ENCODE data around the gene RBFOX2.

The RBFOX2 gene

GRCh38 chr22:35938226-35938625 lies 90.4 kb downstream of the RBFOX2 start:
- Histone ChIP-seq H3K79me2 (ENCODE audit: control insufficient read depth, insufficient read depth, low read length) (peaks cover 1% of the 10 kb centered on the region), H3K79me1 (ENCODE audit: low read length) (no peaks in the 10 kb centered on the region)

GRCh38 chr22:35930933-35931332 lies 97.7 kb downstream of the RBFOX2 start:
- Histone ChIP-seq H2BK15ac (replicated peaks; ENCODE audit: low read depth) (no peak overlapping the region), H3K27ac (ENCODE audit: low read depth, low read length) (no peak overlapping the region), H2BK120ac (ENCODE audit: low read depth, low read length) (no peak overlapping the region), H2AK5ac (ENCODE audit: low read length) (no peak overlapping the region), H3K9ac (ENCODE audit: low read length) (no peak overlapping the region), H3K23ac (ENCODE audit: low read length) (no peak overlapping the region), H3K27me3 (ENCODE audit: insufficient read depth, low read length, poor library complexity) (no peaks in the 10 kb centered on the region), H3K79me2 (ENCODE audit: control insufficient read depth, insufficient read depth, low read length) (no peaks in the 10 kb centered on the region), H3K36me3 (ENCODE audit: control insufficient read depth, insufficient read depth, low read length) (no peaks in the 10 kb centered on the region), H3K4me3 (ENCODE audit: low read length) (no peak overlapping the region), H4K8ac (ENCODE audit: low read depth, low read length) (no peak overlapping the region), H2BK5ac (ENCODE audit: low read length) (no peak overlapping the region), H3K18ac (ENCODE audit: low read length) (no peak overlapping the region), H3K4me1 (ENCODE audit: control insufficient read depth, low read depth, low read length) (no peaks in the 10 kb centered on the region), H3K79me1 (ENCODE audit: low read length) (no peaks in the 10 kb centered on the region), H3K56ac (ENCODE audit: low read length) (no peak overlapping the region), H4K5ac (ENCODE audit: low read length) (no peak overlapping the region), H3K4ac (ENCODE audit: low read depth, low read length) (no peak overlapping the region), H3K4me2 (ENCODE audit: low read length) (no peak overlapping the region)
- DNase-seq, result peak; percentile 78

More at GRCh38 chr22:35938226-35938625, 90.4 kb downstream of the RBFOX2 start:
- no peak overlapping the region for H3K18ac ChIP-seq (ENCODE audit: low read length)
- no CpG with 5 or more reads among the region's 1 CpG for WGBS (ENCODE audit: extremely low coverage, insufficient coverage, low lambda C conversion rate)
- no peak overlapping the region for H3K4me2 ChIP-seq (ENCODE audit: low read length)
- no peak overlapping the region for H4K8ac ChIP-seq (ENCODE audit: low read depth, low read length)
- H3K27ac ChIP-seq (ENCODE audit: low read depth, low read length), result no peak overlapping the region
- no peak overlapping the region for H2AK5ac ChIP-seq (ENCODE audit: low read length)
- no peak overlapping the region for H3K56ac ChIP-seq (ENCODE audit: low read length)
- no peak overlapping the region for H2BK15ac ChIP-seq (replicated peaks; ENCODE audit: low read depth)
- no peak overlapping the region for H2BK120ac ChIP-seq (ENCODE audit: low read depth, low read length)
- H2BK5ac ChIP-seq (ENCODE audit: low read length), result no peak overlapping the region
- H4K5ac ChIP-seq (ENCODE audit: low read length), result no peak overlapping the region
- no peaks in the 10 kb centered on the region for H3K4me1 ChIP-seq (ENCODE audit: control insufficient read depth, low read depth, low read length)
- no peak overlapping the region for H3K9ac ChIP-seq (ENCODE audit: low read length)
- no peaks in the 10 kb centered on the region for H3K36me3 ChIP-seq (ENCODE audit: control insufficient read depth, insufficient read depth, low read length)
- no peak overlapping the region for H3K4ac ChIP-seq (ENCODE audit: low read depth, low read length)
- no peak overlapping the region for H3K4me3 ChIP-seq (ENCODE audit: low read length)
- no peak for DNase-seq
- no peak overlapping the region for H3K23ac ChIP-seq (ENCODE audit: low read length)
- H3K27me3 ChIP-seq (ENCODE audit: insufficient read depth, low read length, poor library complexity), result no peaks in the 10 kb centered on the region

DNA sequence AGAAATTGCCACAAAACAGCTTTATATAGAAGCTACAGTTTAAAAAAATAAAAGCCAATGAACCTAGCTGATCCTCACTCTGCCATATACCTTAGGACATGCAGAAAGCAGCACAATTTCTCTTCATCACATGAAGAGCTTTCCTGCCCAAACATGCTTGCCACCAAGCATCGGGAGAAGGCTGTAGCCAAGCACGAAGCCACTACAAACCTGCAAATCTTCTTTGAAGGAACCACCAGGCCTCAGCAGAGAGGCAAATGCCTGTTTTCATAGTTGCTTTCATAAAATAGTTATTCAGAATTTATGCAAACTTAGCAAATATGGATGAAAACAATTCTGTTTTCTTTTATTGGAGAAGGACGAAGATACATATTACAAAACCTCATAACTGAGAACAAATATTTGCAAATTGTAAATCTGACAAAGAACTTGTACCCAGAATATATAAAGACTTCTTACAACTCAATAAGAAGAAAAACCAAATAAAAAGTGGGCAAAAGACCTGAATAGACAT lies 100.3 kb downstream of the RBFOX2 start:
- no peak overlapping the region for H3K4me2 ChIP-seq (ENCODE audit: low read length)
- no peaks in the 10 kb centered on the region for H3K4me1 ChIP-seq (ENCODE audit: control insufficient read depth, low read depth, low read length)
- H3K79me1 ChIP-seq (ENCODE audit: low read length), result peaks cover 4% of the 10 kb centered on the region
- H2BK120ac ChIP-seq (ENCODE audit: low read depth, low read length), result no peak overlapping the region
- no peak overlapping the region for H3K56ac ChIP-seq (ENCODE audit: low read length)
- H3K36me3 ChIP-seq (ENCODE audit: control insufficient read depth, insufficient read depth, low read length), result no peaks in the 10 kb centered on the region
- no peak overlapping the region for H3K9ac ChIP-seq (ENCODE audit: low read length)
- no CpG with 5 or more reads among the region's 3 CpGs for WGBS (ENCODE audit: extremely low coverage, insufficient coverage, low lambda C conversion rate)
- no peaks in the 10 kb centered on the region for H3K27me3 ChIP-seq (ENCODE audit: insufficient read depth, low read length, poor library complexity)
- H4K8ac ChIP-seq (ENCODE audit: low read depth, low read length), result no peak overlapping the region
- no peak overlapping the region for H3K23ac ChIP-seq (ENCODE audit: low read length)
- H2BK15ac ChIP-seq (replicated peaks; ENCODE audit: low read depth), result no peak overlapping the region
- no peak overlapping the region for H3K4me3 ChIP-seq (ENCODE audit: low read length)
- no peak overlapping the region for H3K4ac ChIP-seq (ENCODE audit: low read depth, low read length)
- no peak overlapping the region for H4K5ac ChIP-seq (ENCODE audit: low read length)
- H2AK5ac ChIP-seq (ENCODE audit: low read length), result no peak overlapping the region
- H3K18ac ChIP-seq (ENCODE audit: low read length), result no peak overlapping the region
- no peak overlapping the region for H2BK5ac ChIP-seq (ENCODE audit: low read length)
- H3K79me2 ChIP-seq (ENCODE audit: control insufficient read depth, insufficient read depth, low read length), result no peaks in the 10 kb centered on the region
- H3K27ac ChIP-seq (ENCODE audit: low read depth, low read length), result no peak overlapping the region
- no peak for DNase-seq

GRCh38 chr22:35923026-35923425 lies 105.6 kb downstream of the RBFOX2 start:
- Histone ChIP-seq H3K4me2 (ENCODE audit: low read length) (no peak overlapping the region), H3K27me3 (ENCODE audit: insufficient read depth, low read length, poor library complexity) (no peaks in the 10 kb centered on the region), H3K4ac (ENCODE audit: low read depth, low read length) (no peak overlapping the region), H3K79me2 (ENCODE audit: control insufficient read depth, insufficient read depth, low read length) (peaks cover 13% of the 10 kb centered on the region), H3K4me3 (ENCODE audit: low read length) (no peak overlapping the region), H3K56ac (ENCODE audit: low read length) (no peak overlapping the region), H4K8ac (ENCODE audit: low read depth, low read length) (no peak overlapping the region), H3K79me1 (ENCODE audit: low read length) (peaks cover 21% of the 10 kb centered on the region), H3K36me3 (ENCODE audit: control insufficient read depth, insufficient read depth, low read length) (no peaks in the 10 kb centered on the region), H4K5ac (ENCODE audit: low read length) (no peak overlapping the region), H3K18ac (ENCODE audit: low read length) (no peak overlapping the region), H3K27ac (ENCODE audit: low read depth, low read length) (no peak overlapping the region), H2AK5ac (ENCODE audit: low read length) (no peak overlapping the region), H2BK15ac (replicated peaks; ENCODE audit: low read depth) (no peak overlapping the region), H3K9ac (ENCODE audit: low read length) (no peak overlapping the region), H3K23ac (ENCODE audit: low read length) (no peak overlapping the region), H3K4me1 (ENCODE audit: control insufficient read depth, low read depth, low read length) (peaks cover 6% of the 10 kb centered on the region), H2BK120ac (ENCODE audit: low read depth, low read length) (no peak overlapping the region), H2BK5ac (ENCODE audit: low read length) (no peak overlapping the region)
- WGBS (ENCODE audit: extremely low coverage, insufficient coverage, low lambda C conversion rate), result no CpG with 5 or more reads among the region's 2 CpGs
- DNase-seq, result no peak

- Histone ChIP-seq H4K8ac (ENCODE audit: low read depth, low read length) (no peak overlapping the region), H2BK15ac (replicated peaks; ENCODE audit: low read depth) (no peak overlapping the region), H3K18ac (ENCODE audit: low read length) (no peak overlapping the region), H2AK5ac (ENCODE audit: low read length) (no peak overlapping the region), H3K79me1 (ENCODE audit: low read length) (peaks cover 30% of the 10 kb centered on the region), H3K4me3 (ENCODE audit: low read length) (no peak overlapping the region), H3K27me3 (ENCODE audit: insufficient read depth, low read length, poor library complexity) (no peaks in the 10 kb centered on the region), H3K4me2 (ENCODE audit: low read length) (no peak overlapping the region), H2BK120ac (ENCODE audit: low read depth, low read length) (no peak overlapping the region), H3K23ac (ENCODE audit: low read length) (no peak overlapping the region), H3K56ac (ENCODE audit: low read length) (no peak overlapping the region), H4K5ac (ENCODE audit: low read length) (no peak overlapping the region), H3K9ac (ENCODE audit: low read length) (no peak overlapping the region), H2BK5ac (ENCODE audit: low read length) (no peak overlapping the region), H3K4ac (ENCODE audit: low read depth, low read length) (no peak overlapping the region), H3K36me3 (ENCODE audit: control insufficient read depth, insufficient read depth, low read length) (no peaks in the 10 kb centered on the region), H3K79me2 (ENCODE audit: control insufficient read depth, insufficient read depth, low read length) (peaks cover 21% of the 10 kb centered on the region), H3K27ac (ENCODE audit: low read depth, low read length) (no peak overlapping the region), H3K4me1 (ENCODE audit: control insufficient read depth, low read depth, low read length) (peaks cover 6% of the 10 kb centered on the region)
- DNase-seq, result peak; percentile 92
Measured at GRCh38 chr22:35921777-35922176, 106.8 kb downstream of the RBFOX2 start.

GRCh38 chr22:35921044-35921443 lies 107.6 kb downstream of the RBFOX2 start:
- Histone ChIP-seq H3K4me3 (ENCODE audit: low read length) (no peak overlapping the region), H2BK120ac (ENCODE audit: low read depth, low read length) (no peak overlapping the region), H2BK5ac (ENCODE audit: low read length) (no peak overlapping the region), H3K23ac (ENCODE audit: low read length) (no peak overlapping the region), H3K4me1 (ENCODE audit: control insufficient read depth, low read depth, low read length) (peaks cover 6% of the 10 kb centered on the region), H3K36me3 (ENCODE audit: control insufficient read depth, insufficient read depth, low read length) (no peaks in the 10 kb centered on the region), H4K8ac (ENCODE audit: low read depth, low read length) (no peak overlapping the region), H3K27ac (ENCODE audit: low read depth, low read length) (no peak overlapping the region), H4K5ac (ENCODE audit: low read length) (no peak overlapping the region), H2BK15ac (replicated peaks; ENCODE audit: low read depth) (no peak overlapping the region), H3K79me2 (ENCODE audit: control insufficient read depth, insufficient read depth, low read length) (peaks cover 21% of the 10 kb centered on the region), H3K27me3 (ENCODE audit: insufficient read depth, low read length, poor library complexity) (no peaks in the 10 kb centered on the region), H2AK5ac (ENCODE audit: low read length) (no peak overlapping the region), H3K9ac (ENCODE audit: low read length) (no peak overlapping the region), H3K4ac (ENCODE audit: low read depth, low read length) (no peak overlapping the region), H3K56ac (ENCODE audit: low read length) (peak overlapping the region; percentile 46), H3K18ac (ENCODE audit: low read length) (no peak overlapping the region), H3K4me2 (ENCODE audit: low read length) (no peak overlapping the region), H3K79me1 (ENCODE audit: low read length) (peaks cover 30% of the 10 kb centered on the region)
- DNase-seq, result no peak
- no CpG with 5 or more reads among the region's 2 CpGs for WGBS (ENCODE audit: extremely low coverage, insufficient coverage, low lambda C conversion rate)
